ENCODE results near the gene ACTR3C.
"Not testable (repeated sequence)": the region's sequence is repeated elsewhere in the genome, so short reads cannot be mapped to it uniquely, and the experiment has no call there.

ACTR3C gene

GRCh38 chr7:150270101-150270824 lies 53.1 kb downstream of the ACTR3C start:
- H3K4me3 ChIP-seq (ENCODE audit: low read length); H4K20me1 ChIP-seq (ENCODE audit: insufficient read depth, low read length); H3K4me1 ChIP-seq (ENCODE audit: low read length); H2AFZ ChIP-seq (ENCODE audit: low read depth, low read length); H3K27me3 ChIP-seq (ENCODE audit: low read depth, low read length); H3K36me3 ChIP-seq (replicated peaks; ENCODE audit: low read depth, low read length); H3K9me3 ChIP-seq (ENCODE audit: insufficient read depth, low read length); H3K4me2 ChIP-seq (ENCODE audit: low read length); H3K9ac ChIP-seq (ENCODE audit: low read length); H3K27ac ChIP-seq (ENCODE audit: low read length); H3K79me2 ChIP-seq (ENCODE audit: low read length): not testable (repeated sequence)

DNA sequence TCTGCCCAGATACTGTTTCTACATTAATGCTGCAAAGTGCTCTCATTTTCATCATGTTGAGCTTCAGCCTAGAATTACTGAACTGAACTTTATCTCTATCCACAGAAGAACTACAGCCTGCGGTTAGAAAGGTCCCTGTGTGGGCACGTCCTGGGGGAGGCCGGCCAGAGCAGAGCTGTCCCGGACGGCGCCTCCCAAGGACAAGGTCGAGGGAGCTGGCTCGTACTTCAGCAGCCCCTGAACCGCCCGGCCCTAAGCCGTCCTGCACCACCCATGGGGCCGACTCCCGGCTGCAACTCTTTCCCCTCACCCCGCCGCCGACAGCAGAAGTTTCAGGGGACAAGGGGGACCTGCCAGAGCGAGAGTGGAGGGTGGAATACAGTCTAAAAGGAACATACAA lies 54.5 kb downstream of the ACTR3C start:
- H3K27ac ChIP-seq (ENCODE audit: low read length); H4K20me1 ChIP-seq (ENCODE audit: insufficient read depth, low read length); H3K9me3 ChIP-seq (ENCODE audit: insufficient read depth, low read length): not testable (repeated sequence)

DNA sequence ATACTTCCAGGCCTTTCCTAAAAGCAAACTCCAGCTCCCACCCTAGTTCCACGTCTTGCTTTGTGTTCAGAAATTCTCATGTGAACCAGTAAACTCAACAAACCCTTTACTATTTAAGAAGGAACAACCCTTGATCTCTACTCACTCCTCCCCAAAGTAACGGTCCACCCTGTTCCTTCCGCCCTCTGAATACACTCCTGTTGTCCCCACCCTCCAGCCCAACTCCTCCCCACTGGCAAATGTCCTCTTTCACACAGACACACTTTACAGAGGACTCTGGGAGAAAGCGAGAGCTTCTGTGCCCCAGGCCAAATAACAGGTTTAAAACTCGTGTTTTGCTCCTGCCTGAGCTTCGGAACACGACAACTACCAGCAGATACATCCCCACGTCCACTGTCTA lies 55.1 kb downstream of the ACTR3C start:
- not testable (repeated sequence) for H3K9ac ChIP-seq (ENCODE audit: low read length); H3K27ac ChIP-seq (ENCODE audit: low read length); H4K20me1 ChIP-seq (ENCODE audit: insufficient read depth, low read length); H3K36me3 ChIP-seq (replicated peaks; ENCODE audit: low read depth, low read length); H3K4me1 ChIP-seq (ENCODE audit: low read length); H3K79me2 ChIP-seq (ENCODE audit: low read length); H3K27me3 ChIP-seq (ENCODE audit: low read depth, low read length); H3K9me3 ChIP-seq (ENCODE audit: insufficient read depth, low read length); H3K4me2 ChIP-seq (ENCODE audit: low read length); H2AFZ ChIP-seq (ENCODE audit: low read depth, low read length); H3K4me3 ChIP-seq (ENCODE audit: low read length)

More for the DNA sequence above, 54.5 kb downstream of the ACTR3C start:
- not testable (repeated sequence) for H3K36me3 ChIP-seq (replicated peaks; ENCODE audit: low read depth, low read length); H3K9ac ChIP-seq (ENCODE audit: low read length); H3K4me3 ChIP-seq (ENCODE audit: low read length); H3K27me3 ChIP-seq (ENCODE audit: low read depth, low read length); H3K79me2 ChIP-seq (ENCODE audit: low read length); H3K4me1 ChIP-seq (ENCODE audit: low read length); H3K4me2 ChIP-seq (ENCODE audit: low read length); H2AFZ ChIP-seq (ENCODE audit: low read depth, low read length)

GRCh38 chr7:150266953-150267665 lies 56.2 kb downstream of the ACTR3C start:
- H3K79me2 ChIP-seq (ENCODE audit: low read length); H3K27ac ChIP-seq (ENCODE audit: low read length); H3K4me1 ChIP-seq (ENCODE audit: low read length); H3K4me2 ChIP-seq (ENCODE audit: low read length); H4K20me1 ChIP-seq (ENCODE audit: insufficient read depth, low read length); H3K9me3 ChIP-seq (ENCODE audit: insufficient read depth, low read length); H3K36me3 ChIP-seq (replicated peaks; ENCODE audit: low read depth, low read length); H3K9ac ChIP-seq (ENCODE audit: low read length); H2AFZ ChIP-seq (ENCODE audit: low read depth, low read length); H3K27me3 ChIP-seq (ENCODE audit: low read depth, low read length); H3K4me3 ChIP-seq (ENCODE audit: low read length): not testable (repeated sequence)

DNA sequence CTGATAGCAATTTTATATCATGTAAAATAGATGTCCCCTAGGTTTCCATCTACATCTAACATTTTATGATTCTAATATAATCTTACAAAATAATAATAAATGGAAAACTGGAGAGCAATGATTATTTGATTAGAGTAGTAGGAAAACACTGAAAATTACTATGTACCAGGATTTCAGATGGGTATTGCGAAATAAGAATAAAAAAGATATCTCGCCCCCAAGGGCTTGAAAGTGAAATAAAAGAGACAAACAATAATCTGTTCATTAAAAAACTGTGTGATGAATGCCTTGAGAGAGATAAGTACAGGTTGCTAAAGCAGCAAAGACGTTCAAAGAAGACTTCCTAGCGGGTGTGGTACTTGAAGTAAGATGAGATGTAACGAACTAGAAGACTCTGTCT lies 60.7 kb downstream of the ACTR3C start:
- not testable (repeated sequence) for H3K9ac ChIP-seq (ENCODE audit: low read length); H4K20me1 ChIP-seq (ENCODE audit: insufficient read depth, low read length); H2AFZ ChIP-seq (ENCODE audit: low read depth, low read length); H3K4me2 ChIP-seq (ENCODE audit: low read length); H3K27ac ChIP-seq (ENCODE audit: low read length); H3K9me3 ChIP-seq (ENCODE audit: insufficient read depth, low read length); H3K4me1 ChIP-seq (ENCODE audit: low read length); H3K79me2 ChIP-seq (ENCODE audit: low read length); H3K27me3 ChIP-seq (ENCODE audit: low read depth, low read length); H3K4me3 ChIP-seq (ENCODE audit: low read length); H3K36me3 ChIP-seq (replicated peaks; ENCODE audit: low read depth, low read length)

DNA sequence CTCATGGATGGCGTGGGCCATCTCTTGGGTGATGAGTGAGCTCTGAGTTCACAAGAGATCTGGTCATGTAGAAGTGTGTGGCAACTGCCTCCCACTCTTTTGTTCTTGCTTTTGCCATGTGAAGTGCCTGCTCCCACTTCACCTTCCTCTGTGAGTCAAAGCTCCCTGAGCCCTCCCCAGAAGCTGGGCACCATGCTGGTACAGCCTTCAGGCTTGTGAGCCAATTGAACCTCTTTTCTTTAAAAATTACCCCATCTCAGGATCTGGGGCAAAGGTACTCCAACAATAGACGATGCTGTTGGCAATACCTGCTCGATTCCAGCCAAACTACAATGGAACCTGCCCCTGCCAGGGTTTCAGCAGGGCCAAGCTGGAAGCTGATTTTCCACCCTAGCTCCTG lies 75.6 kb downstream of the ACTR3C start:
- H3K27me3 ChIP-seq (ENCODE audit: low read depth, low read length); H3K9ac ChIP-seq (ENCODE audit: low read length); H4K20me1 ChIP-seq (ENCODE audit: insufficient read depth, low read length); H3K4me2 ChIP-seq (ENCODE audit: low read length); H3K36me3 ChIP-seq (replicated peaks; ENCODE audit: low read depth, low read length); H3K79me2 ChIP-seq (ENCODE audit: low read length); H3K9me3 ChIP-seq (ENCODE audit: insufficient read depth, low read length); H3K27ac ChIP-seq (ENCODE audit: low read length); H2AFZ ChIP-seq (ENCODE audit: low read depth, low read length); H3K4me1 ChIP-seq (ENCODE audit: low read length); H3K4me3 ChIP-seq (ENCODE audit: low read length): not testable (repeated sequence)

GRCh38 chr7:150245208-150245607 lies 78.1 kb downstream of the ACTR3C start:
- not testable (repeated sequence) for H2AFZ ChIP-seq (ENCODE audit: low read depth, low read length); H4K20me1 ChIP-seq (ENCODE audit: insufficient read depth, low read length)

DNA sequence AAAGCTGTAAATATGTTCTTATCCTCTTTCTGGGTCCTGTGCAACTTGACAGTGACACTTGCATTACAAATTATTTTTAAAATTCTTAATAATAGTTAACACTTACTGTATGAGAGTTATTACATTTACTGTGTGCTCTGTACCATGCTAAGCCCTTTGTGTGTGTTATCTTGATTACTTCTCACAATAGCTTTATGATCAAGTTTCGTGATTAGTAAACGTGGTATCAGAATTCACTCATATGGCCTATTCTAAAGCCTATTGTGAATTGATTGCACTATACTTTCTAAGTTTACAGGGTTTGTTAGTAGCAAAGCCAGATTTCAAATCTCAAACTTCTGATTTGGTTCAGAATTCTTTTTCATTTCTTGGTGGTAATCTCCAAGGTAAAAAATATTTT lies 80.4 kb downstream of the ACTR3C start:
- not testable (repeated sequence) for H3K4me2 ChIP-seq (ENCODE audit: low read length); H3K4me1 ChIP-seq (ENCODE audit: low read length)

More at GRCh38 chr7:150245208-150245607, 78.1 kb downstream of the ACTR3C start:
- not testable (repeated sequence) for H3K4me2 ChIP-seq (ENCODE audit: low read length); H3K4me3 ChIP-seq (ENCODE audit: low read length); H3K36me3 ChIP-seq (replicated peaks; ENCODE audit: low read depth, low read length); H3K27me3 ChIP-seq (ENCODE audit: low read depth, low read length); H3K9me3 ChIP-seq (ENCODE audit: insufficient read depth, low read length); H3K27ac ChIP-seq (ENCODE audit: low read length); H3K9ac ChIP-seq (ENCODE audit: low read length); H3K79me2 ChIP-seq (ENCODE audit: low read length); H3K4me1 ChIP-seq (ENCODE audit: low read length)

DNA sequence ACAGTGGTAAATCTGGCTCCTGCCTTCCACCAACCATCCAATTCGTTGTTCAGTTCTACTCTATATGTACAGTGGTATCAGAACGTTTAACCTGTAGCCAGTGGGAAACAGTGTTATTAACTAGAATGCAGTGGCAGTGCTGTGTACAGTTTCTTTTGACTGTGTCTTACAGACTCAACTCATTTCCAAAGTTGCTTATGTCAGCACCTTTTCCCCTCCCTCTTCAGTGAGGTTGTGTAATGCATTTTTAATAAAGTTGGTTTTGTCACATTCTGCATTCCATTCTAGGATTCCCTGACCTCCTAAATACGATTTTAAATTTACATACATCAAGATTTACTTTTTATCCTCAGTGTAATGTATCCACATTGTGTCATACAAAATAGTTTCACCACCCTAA lies 97.9 kb downstream of the ACTR3C start:
- not testable (repeated sequence) for H3K4me3 ChIP-seq (ENCODE audit: low read length); H3K4me1 ChIP-seq (ENCODE audit: low read length); H4K20me1 ChIP-seq (ENCODE audit: insufficient read depth, low read length); H3K27ac ChIP-seq (ENCODE audit: low read length); H3K79me2 ChIP-seq (ENCODE audit: low read length); H3K4me2 ChIP-seq (ENCODE audit: low read length); H3K9ac ChIP-seq (ENCODE audit: low read length); H2AFZ ChIP-seq (ENCODE audit: low read depth, low read length); H3K27me3 ChIP-seq (ENCODE audit: low read depth, low read length); H3K9me3 ChIP-seq (ENCODE audit: insufficient read depth, low read length); H3K36me3 ChIP-seq (replicated peaks; ENCODE audit: low read depth, low read length)

More for the DNA sequence above, 80.4 kb downstream of the ACTR3C start:
- H3K27me3 ChIP-seq (ENCODE audit: low read depth, low read length); H3K36me3 ChIP-seq (replicated peaks; ENCODE audit: low read depth, low read length); H2AFZ ChIP-seq (ENCODE audit: low read depth, low read length); H3K27ac ChIP-seq (ENCODE audit: low read length); H3K4me3 ChIP-seq (ENCODE audit: low read length); H3K79me2 ChIP-seq (ENCODE audit: low read length); H3K9ac ChIP-seq (ENCODE audit: low read length); H3K9me3 ChIP-seq (ENCODE audit: insufficient read depth, low read length); H4K20me1 ChIP-seq (ENCODE audit: insufficient read depth, low read length): not testable (repeated sequence)
